Loucy (cell line): Measurements from ENCODE around the gene SLC5A8.

ENCODE experiments used
- H2AFZ ChIP-seq: fragments of 200-600 bp; sonication (generic); 2 replicates; pipeline ENCODE4 v1.6.0; 2016; ENCODE audit warnings: antibody characterized with exemption, mild to moderate bottlenecking, low read length, moderate library complexity
- H3F3A ChIP-seq: fragments of 200-600 bp; 2 replicates; pipeline ENCODE4 v1.6.0; 2016; ENCODE audit warnings: antibody characterized with exemption, low read depth, mild to moderate bottlenecking
- H3K27me3 ChIP-seq: fragments of 200-600 bp; sonication (generic); 2 replicates; pipeline ENCODE4 v1.6.1; 2014; ENCODE audit warnings: low read length, mild to moderate bottlenecking; ENCODE audit not compliant: insufficient read depth, poor library complexity, severe bottlenecking
- H3K36me3 ChIP-seq: fragments of 200-600 bp; sonication (generic); 2 replicates; pipeline ENCODE4 v1.6.1; 2016; ENCODE audit warnings: low read length; ENCODE audit not compliant: insufficient read depth
- H3K4me1 ChIP-seq: fragments of 200-600 bp; sonication (generic); 2 replicates; pipeline ENCODE4 v1.5.1; 2014; ENCODE audit warnings: low read length, mild to moderate bottlenecking; ENCODE audit not compliant: insufficient read depth, poor library complexity, severe bottlenecking
- H3K4me2 ChIP-seq: fragments of 200-600 bp; sonication (generic); 2 replicates; pipeline ENCODE4 v1.6.0; 2014; ENCODE audit warnings: antibody characterized with exemption, low read length, low read depth, mild to moderate bottlenecking; ENCODE audit not compliant: poor library complexity, severe bottlenecking
- H3K4me3 ChIP-seq: fragments of 200-600 bp; sonication (generic); 2 replicates; pipeline ENCODE4 v1.5.1; 2014; ENCODE audit warnings: low read length, mild to moderate bottlenecking, mixed read lengths; ENCODE audit not compliant: poor library complexity, severe bottlenecking
- H3K79me2 ChIP-seq: fragments of 200-600 bp; sonication (generic); 2 replicates; pipeline ENCODE4 v1.6.1; 2014; ENCODE audit warnings: low read length; ENCODE audit not compliant: insufficient read depth
- H3K9ac ChIP-seq: fragments of 200-600 bp; sonication (generic); 2 replicates; pipeline ENCODE4 v1.6.0; 2014; ENCODE audit warnings: mild to moderate bottlenecking, low read depth, low read length, moderate library complexity; ENCODE audit not compliant: poor library complexity, severe bottlenecking
- H3K9me2 ChIP-seq: fragments of 200-600 bp; sonication (generic); replicated peaks from 2 replicates; pipeline ENCODE4 v1.6.1; 2016; ENCODE audit warnings: low read depth, low read length, mixed read lengths
- H3K9me3 ChIP-seq: fragments of 200-600 bp; sonication (generic); 2 replicates; pipeline ENCODE4 v1.6.1; 2014; ENCODE audit warnings: mild to moderate bottlenecking, antibody characterized with exemption, low read length, low read depth; ENCODE audit not compliant: insufficient read depth
- H4K20me1 ChIP-seq: fragments of 200-600 bp; sonication (generic); 2 replicates; pipeline ENCODE4 v1.6.0; 2014; ENCODE audit warnings: antibody characterized with exemption, low read length, mild to moderate bottlenecking; ENCODE audit not compliant: insufficient read depth, poor library complexity, severe bottlenecking
- EZH2phosphoT487 ChIP-seq: fragments of 200-600 bp; IDR thresholded peaks from 2 replicates; pipeline ENCODE4 v1.6.1; 2018; ENCODE audit warnings: antibody characterized with exemption, mild to moderate bottlenecking, moderate library complexity, borderline replicate concordance
- TF ChIP-seq, protein P1 (sequence below): fragments of 200-600 bp; sonication (generic); conservative IDR thresholded peaks from 2 replicates; pipeline ENCODE4 v1.5.1; 2014; ENCODE audit warnings: mild to moderate bottlenecking, antibody characterized with exemption, low read length

SLC5A8 gene

DNA sequence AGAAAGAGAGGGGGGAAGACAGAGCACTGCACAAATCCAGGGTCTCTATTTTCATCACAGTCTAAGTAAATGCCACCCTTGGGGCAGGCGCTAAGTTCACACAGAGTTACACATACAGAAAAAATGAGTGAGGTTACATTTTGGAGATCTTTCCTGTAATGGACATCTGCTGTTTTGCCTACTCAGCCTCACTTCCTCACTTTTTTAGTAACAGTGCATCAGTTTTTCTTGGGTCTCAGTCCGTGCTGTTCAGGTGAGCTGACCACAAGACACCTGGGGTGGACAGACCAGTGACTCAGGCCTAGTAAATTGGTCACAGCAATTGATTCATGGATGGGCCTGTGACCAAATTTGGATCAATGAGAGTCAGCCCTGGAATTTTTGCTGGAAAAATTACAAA, 33.6 kb upstream of the SLC5A8 start:
- Histone ChIP-seq H2AFZ (no peak overlapping the region), H3K9me2 (no peaks in the 10 kb centered on the region), H3K79me2 (no peaks in the 10 kb centered on the region), H3K4me3 (no peak overlapping the region), H3K4me2 (no peak overlapping the region), H3K9me3 (no peaks in the 10 kb centered on the region), H3K27me3 (no peaks in the 10 kb centered on the region), H3K4me1 (no peaks in the 10 kb centered on the region), H3K36me3 (no peaks in the 10 kb centered on the region), H4K20me1 (no peaks in the 10 kb centered on the region), H3F3A (no peaks in the 10 kb centered on the region), H3K9ac (no peak overlapping the region)
- no peak for TF ChIP-seq EZH2phosphoT487
- TF ChIP-seq, protein P1, sequence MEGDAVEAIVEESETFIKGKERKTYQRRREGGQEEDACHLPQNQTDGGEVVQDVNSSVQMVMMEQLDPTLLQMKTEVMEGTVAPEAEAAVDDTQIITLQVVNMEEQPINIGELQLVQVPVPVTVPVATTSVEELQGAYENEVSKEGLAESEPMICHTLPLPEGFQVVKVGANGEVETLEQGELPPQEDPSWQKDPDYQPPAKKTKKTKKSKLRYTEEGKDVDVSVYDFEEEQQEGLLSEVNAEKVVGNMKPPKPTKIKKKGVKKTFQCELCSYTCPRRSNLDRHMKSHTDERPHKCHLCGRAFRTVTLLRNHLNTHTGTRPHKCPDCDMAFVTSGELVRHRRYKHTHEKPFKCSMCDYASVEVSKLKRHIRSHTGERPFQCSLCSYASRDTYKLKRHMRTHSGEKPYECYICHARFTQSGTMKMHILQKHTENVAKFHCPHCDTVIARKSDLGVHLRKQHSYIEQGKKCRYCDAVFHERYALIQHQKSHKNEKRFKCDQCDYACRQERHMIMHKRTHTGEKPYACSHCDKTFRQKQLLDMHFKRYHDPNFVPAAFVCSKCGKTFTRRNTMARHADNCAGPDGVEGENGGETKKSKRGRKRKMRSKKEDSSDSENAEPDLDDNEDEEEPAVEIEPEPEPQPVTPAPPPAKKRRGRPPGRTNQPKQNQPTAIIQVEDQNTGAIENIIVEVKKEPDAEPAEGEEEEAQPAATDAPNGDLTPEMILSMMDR, result no peak

DNA sequence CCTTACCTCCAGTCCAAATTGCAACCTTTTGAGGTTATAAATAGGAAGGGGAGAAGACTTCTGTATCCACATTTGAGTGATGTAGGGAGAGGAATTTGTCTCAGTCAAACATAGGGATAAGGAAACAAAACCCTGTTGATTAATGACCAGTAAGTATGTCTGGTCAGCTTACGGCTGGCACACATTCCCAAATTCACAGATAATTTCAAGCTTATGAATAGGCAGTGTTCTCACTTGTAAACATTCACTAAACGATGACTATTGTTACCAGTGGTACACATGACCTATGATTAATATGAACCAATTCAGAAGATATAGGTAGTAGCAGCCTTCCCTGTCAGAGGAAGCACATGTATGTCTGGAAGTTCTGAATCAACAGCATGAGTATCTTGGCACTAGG, 33.0 kb upstream of the SLC5A8 start:
- Histone ChIP-seq H3K9me2 (no peaks in the 10 kb centered on the region), H2AFZ (no peak overlapping the region), H3F3A (no peaks in the 10 kb centered on the region), H3K4me2 (no peak overlapping the region), H3K9me3 (no peaks in the 10 kb centered on the region), H3K9ac (no peak overlapping the region), H3K4me3 (no peak overlapping the region), H3K79me2 (no peaks in the 10 kb centered on the region), H4K20me1 (no peaks in the 10 kb centered on the region), H3K36me3 (no peaks in the 10 kb centered on the region), H3K27me3 (no peaks in the 10 kb centered on the region), H3K4me1 (no peaks in the 10 kb centered on the region)
- TF ChIP-seq, protein P1, result no peak
- no peak for TF ChIP-seq EZH2phosphoT487

DNA sequence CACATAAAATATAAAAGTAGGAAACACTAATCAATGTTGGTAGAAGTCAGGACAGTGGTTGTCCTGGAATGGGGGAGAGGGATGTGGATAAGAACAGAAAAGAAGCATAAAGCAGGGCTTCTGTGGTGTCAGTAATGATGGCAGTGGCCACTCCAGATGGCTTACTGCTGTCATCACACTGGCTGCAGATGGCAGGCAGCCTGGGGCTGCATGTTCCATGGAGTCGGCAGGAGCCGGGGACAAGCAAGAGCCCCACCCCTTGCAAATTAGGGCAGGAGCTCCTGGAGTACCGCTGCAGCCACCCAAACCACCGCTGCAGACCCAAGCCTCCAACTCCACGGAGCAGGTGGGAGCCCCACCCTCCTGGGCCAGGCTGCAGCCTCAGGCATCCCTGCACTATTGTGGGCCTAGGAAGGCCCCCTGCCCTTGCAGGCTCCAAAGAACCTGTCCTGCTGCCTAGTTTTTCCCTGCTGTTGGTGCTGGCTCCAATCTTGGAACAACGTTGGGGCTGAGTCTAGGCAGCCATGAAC, 28.8 kb upstream of the SLC5A8 start:
- Histone ChIP-seq H3F3A (no peaks in the 10 kb centered on the region), H3K9me3 (no peaks in the 10 kb centered on the region), H3K4me2 (no peak overlapping the region), H4K20me1 (no peaks in the 10 kb centered on the region), H3K9me2 (no peaks in the 10 kb centered on the region), H3K9ac (no peak overlapping the region), H3K4me1 (no peaks in the 10 kb centered on the region), H3K4me3 (no peak overlapping the region), H3K79me2 (no peaks in the 10 kb centered on the region), H3K36me3 (no peaks in the 10 kb centered on the region), H3K27me3 (no peaks in the 10 kb centered on the region), H2AFZ (no peak overlapping the region)
- TF ChIP-seq, protein P1, result no peak
- TF ChIP-seq EZH2phosphoT487, result no peak
